Ascending aorta (tissue), 2 donors: ENCODE results near the gene DNASE1. TPM values are rescaled to one million over a fixed set of nuclear protein-coding genes. Genes with fewer than 3 reads are reported as not detected.

Experiments
- DNase-seq, 2 donors: peaks; one replicate each; pipeline ENCODE4 v3.0.0-alpha.2; 2019; ENCODE audit warnings: low spot score in 2 of 2
- H3K27ac ChIP-seq, 2 donors: fragments of 200-600 bp; sonication (generic); one replicate each; pipeline ENCODE4 v1.5.1; 2016 to 2017; ENCODE audit warnings: mild to moderate bottlenecking in 1 of 2
- H3K27me3 ChIP-seq: fragments of 200-600 bp; sonication (generic); one replicate; pipeline ENCODE4 v1.5.1; 2017
- H3K36me3 ChIP-seq, 2 donors: fragments of 200-600 bp; sonication (generic); one replicate each; pipeline ENCODE4 v1.5.1; 2016
- H3K4me1 ChIP-seq, 2 donors: fragments of 200-600 bp; sonication (generic); one replicate each; pipeline ENCODE4 v1.5.1; 2016 to 2017; ENCODE audit warnings: mild to moderate bottlenecking in 1 of 2
- H3K4me3 ChIP-seq, 2 donors: fragments of 200-600 bp; sonication (generic); one replicate each; pipeline ENCODE4 v1.5.1; 2016 to 2017; ENCODE audit warnings: mild to moderate bottlenecking in 1 of 2
- H3K9me3 ChIP-seq, 2 donors: fragments of 200-600 bp; sonication (generic); one replicate each; pipeline ENCODE4 v1.5.1; 2016
- CTCF ChIP-seq, 3 experiments: fragments of 200-600 bp in 2 of 3; fragments of 450-650 bp in 1 of 3; sonication (generic) in 2 of 3; IDR thresholded peaks; one replicate each; pipeline ENCODE4 v1.5.1; 2016 to 2019; ENCODE audit warnings: antibody characterized with exemption in 3 of 3, mild to moderate bottlenecking in 1 of 3, moderate library complexity in 1 of 3
- intact Hi-C: fragments of 100-400 bp; cut with DNase I; formaldehyde crosslinking; loops from one replicate; pipeline ENCODE4 v1.15.1; 2023
- total RNA-seq: library from RNA; depleted of rRNA; stranded (reverse); fragments of >200 nt; gene quantifications from one replicate; pipeline ENCODE4 v1.1.0, GENCODE V29; 2016

Gene DNASE1
- total RNA-seq, 1 donor from 2014 or later, result 51.2 TPM

DNA sequence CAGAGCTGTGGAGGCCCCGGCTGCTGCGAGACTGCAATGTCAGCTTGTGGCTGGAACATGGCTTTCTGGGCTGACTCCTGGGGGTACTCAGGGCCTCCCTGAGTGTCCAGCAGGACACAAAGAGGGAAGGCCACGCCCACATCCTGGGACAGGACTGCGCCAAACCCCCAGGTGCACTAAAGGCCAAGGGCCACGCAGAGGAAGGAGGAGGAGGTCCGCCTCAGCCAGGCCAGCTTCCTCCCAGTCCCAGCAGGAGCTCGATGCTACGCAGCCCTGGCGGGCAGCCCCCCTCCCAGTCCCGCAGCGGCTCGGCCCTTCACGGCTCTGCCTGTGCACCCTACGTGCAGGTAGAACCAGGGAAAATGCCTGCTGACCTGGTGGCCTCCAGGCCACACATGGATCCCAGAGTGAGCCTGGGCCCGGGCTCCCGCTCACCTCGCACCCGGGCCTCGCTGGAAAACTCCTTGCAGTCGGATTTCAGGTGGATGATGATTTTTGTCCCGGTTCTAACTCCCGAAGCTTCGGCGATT, 21.2 kb downstream of the DNASE1 start:
- H3K36me3 ChIP-seq, result peaks cover 59 to 85% of the 10 kb centered on the region in 2 donors
- no peak for DNase-seq
- H3K27me3 ChIP-seq, result no peaks in the 10 kb centered on the region
- H3K27ac ChIP-seq, result no peak overlapping the region
- no peaks in the 10 kb centered on the region for H3K9me3 ChIP-seq
- H3K4me3 ChIP-seq, result no peak overlapping the region
- intact Hi-C loops, result no loop called here
- H3K4me1 ChIP-seq, result no peaks in the 10 kb centered on the region
- TF ChIP-seq CTCF (IDR thresholded peaks at IDR 0.05), result no peak

DNA sequence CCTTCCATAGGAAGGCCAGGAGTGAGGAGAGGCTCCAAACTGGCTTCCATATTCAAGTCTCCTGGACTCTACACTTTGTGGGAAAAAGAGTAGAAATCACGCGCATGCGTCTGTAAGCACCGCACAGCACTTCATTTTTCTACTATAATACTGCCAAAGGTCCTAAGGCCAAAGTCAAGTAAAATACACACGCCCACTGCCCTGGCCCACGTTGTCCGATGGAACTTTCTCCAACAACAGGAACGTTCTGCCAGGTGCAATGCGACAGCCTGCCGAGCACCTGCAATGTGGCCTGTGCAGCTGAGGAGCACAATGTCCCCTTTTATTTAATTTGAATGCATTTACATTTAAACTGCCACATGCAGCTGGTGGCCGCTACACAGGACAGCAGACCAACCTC, 23.5 kb downstream of the DNASE1 start:
- no peak for TF ChIP-seq CTCF (IDR thresholded peaks at IDR 0.05)
- Histone ChIP-seq H3K4me1 (no peaks in the 10 kb centered on the region), H3K27me3 (no peaks in the 10 kb centered on the region), H3K27ac (no peak overlapping the region), H3K9me3 (no peaks in the 10 kb centered on the region), H3K36me3 (peaks cover 56 to 75% of the 10 kb centered on the region in 2 donors), H3K4me3 (no peak overlapping the region)
- intact Hi-C loops, result no loop called here
- DNase-seq, result no peak

DNA sequence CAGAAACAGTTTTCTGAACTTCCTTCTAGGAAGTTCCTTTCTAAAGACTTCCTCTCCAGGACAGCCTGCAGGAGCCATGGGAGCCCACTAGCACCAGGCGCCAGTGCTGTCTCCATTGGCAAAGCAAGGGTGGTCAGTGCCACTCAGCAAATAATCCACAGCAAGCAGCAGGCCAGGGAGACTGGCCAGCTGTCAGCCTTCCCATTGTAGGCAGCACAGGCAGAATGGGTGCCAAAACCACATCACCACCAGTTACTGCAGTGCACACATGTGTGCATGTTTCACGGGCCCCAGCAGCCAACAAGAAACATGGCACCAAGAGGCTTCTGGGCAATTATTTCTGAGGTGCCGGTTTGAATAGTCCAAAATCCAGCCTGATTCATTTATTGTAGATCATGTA, 26.7 kb downstream of the DNASE1 start:
- TF ChIP-seq CTCF (IDR thresholded peaks at IDR 0.05), result no peak
- intact Hi-C loops, result no loop called here
- H3K27ac ChIP-seq, result no peak overlapping the region
- no peak for DNase-seq
- no peaks in the 10 kb centered on the region for H3K4me1 ChIP-seq
- H3K9me3 ChIP-seq, result no peaks in the 10 kb centered on the region
- H3K36me3 ChIP-seq, result peaks cover 53 to 70% of the 10 kb centered on the region in 2 donors
- no peaks in the 10 kb centered on the region for H3K27me3 ChIP-seq
- H3K4me3 ChIP-seq, result no peak overlapping the region

DNA sequence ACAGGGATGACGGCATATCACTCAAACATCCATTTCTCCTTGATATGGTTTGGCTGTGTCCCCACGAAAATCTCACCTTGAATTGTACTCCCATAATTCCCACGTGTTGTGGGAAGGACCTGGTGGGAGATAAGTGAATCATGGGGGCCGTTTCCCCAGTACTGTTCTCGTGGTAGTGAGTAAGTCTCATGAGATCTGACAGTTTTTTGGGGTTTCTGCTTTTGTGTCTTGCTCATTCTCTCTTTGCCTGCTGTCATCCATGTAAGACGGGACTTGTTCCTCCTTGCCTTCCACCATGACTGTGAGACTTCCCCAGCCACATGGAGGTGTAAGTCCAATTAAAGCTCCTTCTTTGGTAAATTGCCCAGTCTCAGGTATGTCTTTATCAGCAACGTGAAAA, 32.5 kb downstream of the DNASE1 start:
- Histone ChIP-seq H3K27me3 (no peaks in the 10 kb centered on the region), H3K4me1 (peaks cover 0 to 9% of the 10 kb centered on the region in 2 donors), H3K27ac (no peak overlapping the region), H3K9me3 (no peaks in the 10 kb centered on the region), H3K4me3 (no peak overlapping the region), H3K36me3 (peaks cover 26 to 55% of the 10 kb centered on the region in 2 donors)
- intact Hi-C loops, result no loop called here
- no peak for DNase-seq
- TF ChIP-seq CTCF (IDR thresholded peaks at IDR 0.05), result no peak

- intact Hi-C loops, result no loop called here
- H3K27ac ChIP-seq, result no peak overlapping the region
- no peak overlapping the region for H3K4me3 ChIP-seq
- DNase-seq, result no peak
- peaks cover 0 to 9% of the 10 kb centered on the region in 2 donors for H3K4me1 ChIP-seq
- no peaks in the 10 kb centered on the region for H3K27me3 ChIP-seq
- TF ChIP-seq CTCF (IDR thresholded peaks at IDR 0.05), result no peak
- peaks cover 24 to 48% of the 10 kb centered on the region in 2 donors for H3K36me3 ChIP-seq
- H3K9me3 ChIP-seq, result no peaks in the 10 kb centered on the region
These were observed 33.3 kb downstream of the DNASE1 start for GRCh38 chr16:3687792-3688191.

- H3K27me3 ChIP-seq, result no peaks in the 10 kb centered on the region
- intact Hi-C loops, result loop anchor here (1.0 kb wide), 1 partner anchor 191 kb away; the partner anchor contains the start of gene CREBBP
- H3K4me3 ChIP-seq, result no peak overlapping the region
- H3K4me1 ChIP-seq, result peaks cover 0 to 9% of the 10 kb centered on the region in 2 donors
- DNase-seq, result no peak
- peaks cover 14 to 33% of the 10 kb centered on the region in 2 donors for H3K36me3 ChIP-seq
- no peak for TF ChIP-seq CTCF (IDR thresholded peaks at IDR 0.05)
- H3K27ac ChIP-seq, result peak overlapping the region; percentile 41 to 54
- no peaks in the 10 kb centered on the region for H3K9me3 ChIP-seq
These were observed 35.2 kb downstream of the DNASE1 start for GRCh38 chr16:3689731-3690130.
